ENCODE measurements around the gene RBM12.

Gene RBM12

DNA sequence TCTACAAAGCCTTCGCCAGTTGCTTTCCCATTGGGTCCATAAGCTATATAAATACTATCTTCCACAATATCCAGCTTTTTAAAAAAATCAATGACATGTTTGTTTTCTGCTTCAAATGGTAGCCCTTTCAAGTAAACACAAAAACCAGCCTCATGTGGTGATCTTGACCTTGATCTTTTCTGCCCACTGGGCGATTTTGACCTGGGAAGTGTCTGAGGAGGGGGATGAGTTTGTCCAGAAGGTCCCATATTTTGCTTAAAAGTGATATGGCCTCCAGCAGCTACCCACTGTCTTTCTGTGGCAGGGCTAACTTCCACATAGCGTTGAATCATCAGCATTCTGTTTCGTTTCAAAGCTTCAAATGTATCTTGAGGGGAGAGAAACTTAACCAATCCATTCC lies 10.8 kb downstream of the RBM12 start:
- no peak for DNase-seq (ENCODE audit: low read depth)

DNA sequence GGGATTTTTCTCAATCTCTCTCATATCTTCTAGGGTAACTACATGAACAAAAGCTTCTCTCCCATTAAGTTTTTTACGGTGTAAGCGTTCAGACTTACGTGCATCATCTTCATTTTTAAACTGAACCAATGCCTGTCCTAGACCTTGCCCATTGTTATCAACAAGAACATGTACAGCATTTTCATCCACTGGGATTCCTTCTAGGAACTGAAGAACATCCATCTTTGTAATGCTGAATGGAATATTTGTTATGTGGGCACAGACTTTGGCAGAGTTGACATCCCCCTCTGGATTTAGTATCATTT lies 11.3 kb downstream of the RBM12 start:
- no peak for DNase-seq (ENCODE audit: low read depth)

- no peak for DNase-seq (ENCODE audit: low read depth)
These were observed 11.9 kb downstream of the RBM12 start for GRCh38 chr20:35652641-35653429.

DNA sequence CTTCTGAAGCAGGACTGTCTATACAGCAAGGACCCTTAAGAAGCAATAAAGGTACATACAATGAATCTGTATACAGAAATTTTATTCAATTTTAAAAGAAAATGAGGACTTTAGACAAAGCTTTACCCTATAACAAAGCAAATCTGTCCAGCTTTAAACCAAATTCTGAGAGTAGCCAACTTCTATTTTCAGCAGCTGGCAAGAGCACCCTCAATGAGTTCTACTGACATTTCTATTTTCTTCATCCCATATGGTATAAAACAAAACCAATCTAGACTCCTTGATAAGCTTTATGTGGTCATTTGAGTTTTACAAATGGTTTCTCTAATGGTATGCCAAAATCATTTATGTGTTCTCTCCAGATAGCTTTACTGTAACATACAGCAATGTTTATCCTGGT lies 12.7 kb downstream of the RBM12 start:
- DNase-seq (ENCODE audit: low read depth), result no peak

GRCh38 chr20:35650632-35651031 lies 14.1 kb downstream of the RBM12 start:
- DNase-seq (ENCODE audit: low read depth), result no peak

DNA sequence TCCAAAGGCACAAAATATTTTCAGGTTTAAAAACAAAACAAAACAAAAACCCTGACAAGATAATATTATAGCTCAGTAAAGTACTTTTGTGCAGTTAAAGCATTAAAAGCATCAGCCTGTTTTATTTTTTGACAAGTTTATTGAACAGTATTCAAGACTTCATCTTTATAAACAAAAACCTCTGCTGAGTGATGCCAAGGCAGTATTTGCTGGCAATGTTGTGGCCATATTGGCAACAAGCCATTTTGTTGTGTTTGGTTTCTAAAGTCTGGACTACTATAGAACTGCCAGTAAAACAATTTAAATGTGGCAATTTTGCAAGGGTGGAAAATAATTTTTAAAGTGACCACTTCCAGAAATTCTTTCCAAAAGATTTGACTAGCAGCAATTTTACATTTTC lies 15.9 kb downstream of the RBM12 start:
- DNase-seq (ENCODE audit: low read depth), result peak; percentile 12

- no peak for DNase-seq (ENCODE audit: low read depth)
These were observed 19.9 kb downstream of the RBM12 start for GRCh38 chr20:35644806-35645205.

DNA sequence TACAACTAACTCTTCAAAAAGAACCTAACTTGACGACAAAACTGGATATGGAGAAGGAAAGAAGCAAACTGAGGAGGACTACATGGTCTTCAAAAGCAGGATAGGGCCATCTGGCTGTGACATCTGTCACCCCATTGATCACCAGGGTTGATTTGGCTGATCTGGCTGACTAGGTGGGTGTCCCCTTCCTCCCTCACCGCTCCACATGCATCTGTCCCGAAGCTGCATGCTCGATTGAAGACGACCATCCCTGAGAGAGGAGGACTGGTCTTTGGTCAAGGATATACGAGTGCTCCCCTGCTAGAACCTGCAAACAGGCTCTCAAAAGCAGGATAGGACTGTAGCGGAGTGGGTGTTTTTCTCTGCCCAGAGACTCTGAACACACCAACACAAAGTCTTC lies 21.7 kb downstream of the RBM12 start:
- DNase-seq (ENCODE audit: low read depth), result no peak

GRCh38 chr20:35641743-35642142 lies 23.0 kb downstream of the RBM12 start:
- DNase-seq (ENCODE audit: low read depth), result no peak

GRCh38 chr20:35640724-35641123 lies 24.0 kb downstream of the RBM12 start:
- DNase-seq (ENCODE audit: low read depth), result no peak

DNA sequence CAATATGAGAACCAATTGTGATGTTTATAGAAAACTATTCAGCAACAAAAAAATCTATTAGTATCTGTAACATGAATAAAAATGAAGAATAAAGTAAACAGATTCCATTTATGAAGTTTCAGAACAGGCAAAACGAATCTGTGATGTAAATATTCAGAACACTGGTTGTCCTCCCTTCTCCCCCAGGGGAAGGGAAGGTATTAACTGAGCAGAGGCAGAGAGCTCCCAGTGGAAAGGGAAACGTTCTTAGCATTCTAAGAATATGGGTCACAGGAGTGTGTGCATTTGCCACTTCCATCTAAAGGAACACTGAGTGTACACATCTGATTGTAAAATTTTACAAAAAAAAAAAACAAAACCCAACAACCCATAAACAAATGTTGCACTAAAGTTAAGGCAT lies 25.9 kb downstream of the RBM12 start:
- peak; percentile 44 for DNase-seq (ENCODE audit: low read depth)

DNA sequence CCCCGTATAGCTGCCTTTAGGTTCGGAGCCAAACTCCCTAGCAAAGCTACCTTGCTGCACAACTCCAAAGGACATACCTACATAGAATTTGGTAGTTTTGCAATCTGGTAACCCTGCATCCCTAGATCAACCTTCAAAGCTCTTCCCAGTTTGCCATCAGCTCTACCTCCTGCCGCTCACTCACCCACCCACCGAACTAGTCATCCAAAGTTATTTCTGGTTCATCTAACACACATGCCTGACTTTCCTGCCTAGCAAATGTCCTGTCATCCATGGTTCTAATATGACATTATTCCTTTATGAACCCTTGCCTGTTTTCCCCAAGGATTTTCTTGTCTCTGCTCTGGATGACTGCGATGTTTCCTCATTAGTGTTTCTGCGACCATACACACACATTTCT lies 27.4 kb downstream of the RBM12 start:
- DNase-seq (ENCODE audit: low read depth), result no peak

DNA sequence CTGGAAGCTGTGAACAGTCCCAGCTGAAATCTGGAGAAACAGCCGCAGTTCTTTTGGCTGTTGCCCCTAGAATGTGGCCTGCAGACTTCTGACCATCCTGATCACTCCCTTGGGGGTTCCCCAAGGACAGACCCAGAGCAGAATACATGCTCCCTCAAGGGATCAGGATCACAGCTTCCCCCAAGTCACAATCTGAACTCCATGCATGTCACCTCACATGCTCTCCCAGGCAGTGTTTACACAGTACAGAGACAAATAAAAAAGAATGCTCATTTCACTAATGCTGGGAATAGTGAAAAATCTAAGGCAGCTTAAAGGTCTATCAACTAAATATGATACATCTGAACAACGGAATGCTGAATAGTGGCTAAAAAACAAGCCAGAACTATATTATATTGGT lies 28.6 kb downstream of the RBM12 start:
- no peak for DNase-seq (ENCODE audit: low read depth)

DNA sequence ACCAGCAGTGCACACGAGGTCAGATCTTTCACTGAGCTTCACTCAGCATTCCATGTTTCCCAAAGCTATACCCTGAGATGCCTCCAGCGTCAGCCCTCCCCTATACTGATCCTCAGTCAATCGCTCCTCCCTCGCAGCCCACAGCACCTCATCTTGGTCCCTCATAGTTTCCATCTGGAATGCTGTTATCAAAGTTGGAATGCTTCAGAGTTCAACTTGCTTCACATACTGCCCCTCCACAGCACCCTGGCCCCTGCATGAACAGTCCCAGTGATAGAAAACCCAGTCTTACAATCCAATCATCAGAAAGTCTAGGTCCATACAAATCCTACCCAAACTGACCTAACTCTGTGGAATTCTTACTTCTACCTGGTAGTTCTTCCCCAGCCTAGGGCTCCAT lies 29.0 kb downstream of the RBM12 start:
- no peak for DNase-seq (ENCODE audit: low read depth)

DNA sequence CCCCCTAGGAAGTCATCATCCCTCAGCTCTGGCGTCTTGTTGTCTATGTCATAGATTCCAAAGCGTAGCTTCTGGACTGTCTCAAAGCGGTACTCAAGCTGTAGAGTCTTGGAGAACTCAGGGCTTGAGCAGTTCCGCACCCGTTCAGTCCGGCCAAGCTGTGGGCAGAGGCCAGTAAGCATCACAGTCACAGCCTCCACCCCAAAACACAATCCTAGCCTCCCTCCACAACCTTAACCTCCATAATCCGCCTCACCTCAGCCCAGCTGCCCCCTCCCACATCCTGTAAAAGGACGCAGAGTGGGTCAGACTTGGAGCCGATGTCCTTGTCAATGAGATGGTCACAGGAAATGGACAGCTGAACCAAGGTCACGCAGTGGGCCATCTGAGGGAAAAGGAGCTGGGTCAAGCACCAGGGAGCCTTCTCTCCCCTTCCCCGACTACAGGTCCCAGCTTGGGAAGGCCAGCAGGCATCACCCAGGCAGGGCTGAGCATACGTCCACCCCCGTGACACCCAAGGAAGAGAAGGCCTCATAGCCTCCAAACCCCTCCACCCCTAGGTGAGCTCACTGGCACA lies 32.1 kb downstream of the RBM12 start:
- DNase-seq (ENCODE audit: low read depth), result no peak

DNA sequence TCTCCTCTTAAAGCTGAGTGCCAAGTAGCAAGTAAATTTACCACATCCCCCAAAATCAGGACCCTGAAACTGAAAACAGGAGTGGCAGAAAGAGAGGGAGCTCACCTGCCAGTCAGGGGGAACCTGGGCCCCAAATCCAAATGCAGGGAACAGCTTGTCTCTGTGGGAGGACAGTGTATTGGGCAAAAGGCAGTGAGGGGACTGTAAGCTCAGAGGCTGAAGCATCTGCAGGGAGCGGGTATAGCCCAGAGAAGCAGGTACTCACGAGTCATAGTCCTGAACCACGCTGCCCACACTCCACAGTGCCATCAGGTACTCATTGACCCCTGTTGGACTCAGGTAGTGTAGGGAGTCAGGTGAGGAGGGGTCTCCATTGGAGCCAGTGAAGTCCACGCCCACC lies 34.1 kb downstream of the RBM12 start:
- no peak for DNase-seq (ENCODE audit: low read depth)

GRCh38 chr20:35629427-35630145 lies 35.1 kb downstream of the RBM12 start:
- no peak for DNase-seq (ENCODE audit: low read depth)

GRCh38 chr20:35627121-35627520 lies 37.6 kb downstream of the RBM12 start:
- no peak for DNase-seq (ENCODE audit: low read depth)

GRCh38 chr20:35626386-35627001 lies 38.2 kb downstream of the RBM12 start:
- no peak for DNase-seq (ENCODE audit: low read depth)

GRCh38 chr20:35625584-35626385 lies 38.9 kb downstream of the RBM12 start:
- no peak for DNase-seq (ENCODE audit: low read depth)

DNA sequence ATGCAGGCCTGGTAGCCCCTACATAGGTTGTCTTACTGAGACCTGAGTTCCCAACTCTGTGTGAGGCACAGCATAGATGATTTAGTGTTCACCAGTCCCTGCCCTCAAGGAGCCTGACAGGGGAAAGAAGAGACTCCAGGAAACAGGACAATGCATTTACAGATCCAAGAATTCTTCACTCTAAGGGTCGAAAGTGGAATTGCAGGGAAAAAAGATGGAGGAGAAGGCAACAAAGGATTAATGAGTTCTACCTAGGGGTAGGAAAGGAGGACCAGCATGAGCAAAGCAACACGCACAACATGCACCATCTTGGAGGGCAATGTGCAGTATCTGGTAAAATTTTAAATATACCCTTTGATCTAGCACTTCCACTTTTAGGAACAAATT lies 43.1 kb downstream of the RBM12 start:
- no peak for DNase-seq (ENCODE audit: low read depth)

DNA sequence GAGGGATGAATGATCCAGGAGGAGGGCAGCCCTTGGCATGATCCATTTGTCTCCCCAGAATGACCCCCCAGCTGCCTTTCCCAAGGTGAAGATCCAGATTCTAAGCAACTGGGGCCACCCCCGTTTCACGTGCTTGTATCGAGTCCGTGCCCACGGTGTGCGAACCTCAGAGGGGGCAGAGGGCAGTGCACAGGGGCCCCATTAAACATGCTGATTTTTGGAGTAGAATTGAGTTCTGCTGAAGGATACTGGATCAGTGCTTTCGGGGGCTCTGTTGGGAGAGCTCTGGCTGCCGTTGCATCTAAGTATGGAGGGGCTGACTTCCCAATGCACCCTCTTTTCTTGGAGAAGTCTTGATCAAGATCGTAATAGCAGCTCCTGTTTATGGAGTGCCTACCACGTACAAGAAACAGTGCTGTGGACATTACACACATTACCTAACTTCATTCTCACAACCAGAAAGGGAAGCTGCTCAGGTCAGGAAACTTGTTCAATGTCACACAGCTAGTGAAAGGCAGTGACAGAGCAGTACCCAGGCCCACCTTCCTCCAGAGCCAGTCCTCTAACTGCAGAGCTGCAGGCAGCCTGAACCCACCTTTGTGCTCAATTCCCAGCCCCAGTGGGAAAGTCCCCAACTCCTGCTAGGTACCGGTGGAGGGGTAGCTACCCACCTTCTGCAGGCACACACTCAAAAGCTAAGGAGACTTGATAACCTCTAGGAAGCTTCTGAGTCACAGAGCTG lies 43.7 kb downstream of the RBM12 start:
- DNase-seq (ENCODE audit: low read depth), result no peak
